ENCODE measurements around the gene CMIP. TPM values are rescaled to one million over a fixed set of nuclear protein-coding genes. Genes with fewer than 3 reads are reported as not detected.

Gene CMIP
- polyA plus RNA-seq, 1 donor from 2014 or later, result 15.1 TPM

DNA sequence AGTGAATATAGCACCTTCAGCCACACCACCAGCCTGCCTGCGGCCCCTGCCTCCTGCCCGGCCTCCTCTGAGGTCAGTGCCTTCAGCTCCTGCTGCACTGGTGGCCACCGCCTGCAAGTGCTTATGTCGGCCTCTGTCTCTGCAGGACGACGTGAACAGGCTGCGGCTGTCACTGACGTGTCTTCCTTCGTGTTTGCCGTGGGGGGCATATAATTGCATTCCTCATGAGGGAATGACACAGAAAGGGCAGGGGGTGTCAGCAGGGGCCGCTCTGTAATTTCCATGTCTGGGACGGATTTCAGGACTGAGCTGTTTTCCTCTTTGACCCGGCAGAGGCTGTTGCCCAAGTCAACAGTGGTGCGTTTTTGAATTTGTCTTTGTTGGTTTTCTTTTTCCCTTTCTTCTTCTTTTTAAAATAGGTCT is 28.5 kb downstream of the CMIP start:
- Histone ChIP-seq H2AFZ (ENCODE audit: low read depth, low read length) (no peak overlapping the region), H3K36me3 (ENCODE audit: insufficient read depth, low read length) (peaks cover 13% of the 10 kb centered on the region), H3K4me3 (ENCODE audit: low read length) (no peak overlapping the region), H3K9me3 (ENCODE audit: low read length) (no peaks in the 10 kb centered on the region), H3K27me3 (ENCODE audit: insufficient read depth, low read depth, low read length) (no peaks in the 10 kb centered on the region), H3K9ac (ENCODE audit: low read length) (no peak overlapping the region), H3K4me2 (ENCODE audit: low read length) (no peak overlapping the region), H4K20me1 (ENCODE audit: insufficient read depth) (peaks cover 42% of the 10 kb centered on the region), H3K27ac (ENCODE audit: low read length) (no peak overlapping the region), H3K9me2 (ENCODE audit: insufficient read depth, low read length) (no peaks in the 10 kb centered on the region), H3F3A (ENCODE audit: insufficient read depth, low read length, poor library complexity, severe bottlenecking) (no peaks in the 10 kb centered on the region), H3K79me2 (replicated peaks; ENCODE audit: insufficient read depth, low read length) (peaks cover 61% of the 10 kb centered on the region)
- TF ChIP-seq EP300 (conservative IDR thresholded peaks at IDR 0.05; ENCODE audit: poor library complexity, severe bottlenecking) (no peak), MXI1 (conservative IDR thresholded peaks at IDR 0.05; ENCODE audit: poor library complexity, severe bottlenecking) (no peak), EZH2 (IDR thresholded peaks at IDR 0.05; ENCODE audit: borderline replicate concordance, insufficient read depth, low read length, poor library complexity, severe bottlenecking) (no peak), CTCF (IDR thresholded peaks at IDR 0.05; ENCODE audit: poor library complexity, severe bottlenecking) (no peak), SMC3 (conservative IDR thresholded peaks at IDR 0.05; ENCODE audit: poor library complexity) (no peak), POLR2AphosphoS5 (IDR thresholded peaks at IDR 0.05) (no peak)
- TF ChIP-seq, protein P1, sequence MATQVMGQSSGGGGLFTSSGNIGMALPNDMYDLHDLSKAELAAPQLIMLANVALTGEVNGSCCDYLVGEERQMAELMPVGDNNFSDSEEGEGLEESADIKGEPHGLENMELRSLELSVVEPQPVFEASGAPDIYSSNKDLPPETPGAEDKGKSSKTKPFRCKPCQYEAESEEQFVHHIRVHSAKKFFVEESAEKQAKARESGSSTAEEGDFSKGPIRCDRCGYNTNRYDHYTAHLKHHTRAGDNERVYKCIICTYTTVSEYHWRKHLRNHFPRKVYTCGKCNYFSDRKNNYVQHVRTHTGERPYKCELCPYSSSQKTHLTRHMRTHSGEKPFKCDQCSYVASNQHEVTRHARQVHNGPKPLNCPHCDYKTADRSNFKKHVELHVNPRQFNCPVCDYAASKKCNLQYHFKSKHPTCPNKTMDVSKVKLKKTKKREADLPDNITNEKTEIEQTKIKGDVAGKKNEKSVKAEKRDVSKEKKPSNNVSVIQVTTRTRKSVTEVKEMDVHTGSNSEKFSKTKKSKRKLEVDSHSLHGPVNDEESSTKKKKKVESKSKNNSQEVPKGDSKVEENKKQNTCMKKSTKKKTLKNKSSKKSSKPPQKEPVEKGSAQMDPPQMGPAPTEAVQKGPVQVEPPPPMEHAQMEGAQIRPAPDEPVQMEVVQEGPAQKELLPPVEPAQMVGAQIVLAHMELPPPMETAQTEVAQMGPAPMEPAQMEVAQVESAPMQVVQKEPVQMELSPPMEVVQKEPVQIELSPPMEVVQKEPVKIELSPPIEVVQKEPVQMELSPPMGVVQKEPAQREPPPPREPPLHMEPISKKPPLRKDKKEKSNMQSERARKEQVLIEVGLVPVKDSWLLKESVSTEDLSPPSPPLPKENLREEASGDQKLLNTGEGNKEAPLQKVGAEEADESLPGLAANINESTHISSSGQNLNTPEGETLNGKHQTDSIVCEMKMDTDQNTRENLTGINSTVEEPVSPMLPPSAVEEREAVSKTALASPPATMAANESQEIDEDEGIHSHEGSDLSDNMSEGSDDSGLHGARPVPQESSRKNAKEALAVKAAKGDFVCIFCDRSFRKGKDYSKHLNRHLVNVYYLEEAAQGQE (IDR thresholded peaks at IDR 0.05; ENCODE audit: borderline replicate concordance), result no peak

GRCh38 chr16:81473558-81473957 is 28.9 kb downstream of the CMIP start:
- H3K9ac ChIP-seq (ENCODE audit: low read length), result no peak overlapping the region
- H3K27ac ChIP-seq (ENCODE audit: low read length), result no peak overlapping the region
- H4K20me1 ChIP-seq (ENCODE audit: insufficient read depth), result peaks cover 37% of the 10 kb centered on the region
- H3K79me2 ChIP-seq (replicated peaks; ENCODE audit: insufficient read depth, low read length), result peaks cover 57% of the 10 kb centered on the region
- TF ChIP-seq SMC3 (conservative IDR thresholded peaks at IDR 0.05; ENCODE audit: poor library complexity) (no peak), MXI1 (conservative IDR thresholded peaks at IDR 0.05; ENCODE audit: poor library complexity, severe bottlenecking) (no peak), POLR2AphosphoS5 (IDR thresholded peaks at IDR 0.05) (no peak), CTCF (IDR thresholded peaks at IDR 0.05; ENCODE audit: poor library complexity, severe bottlenecking) (no peak), RAD21 (conservative IDR thresholded peaks at IDR 0.05) (no peak), TAF1 (IDR thresholded peaks at IDR 0.05; ENCODE audit: low read depth) (no peak), EZH2 (IDR thresholded peaks at IDR 0.05; ENCODE audit: borderline replicate concordance, insufficient read depth, low read length, poor library complexity, severe bottlenecking) (no peak), EP300 (conservative IDR thresholded peaks at IDR 0.05; ENCODE audit: poor library complexity, severe bottlenecking) (no peak)
- TF ChIP-seq, protein P1 (IDR thresholded peaks at IDR 0.05; ENCODE audit: borderline replicate concordance), result no peak
- no peaks in the 10 kb centered on the region for H3F3A ChIP-seq (ENCODE audit: insufficient read depth, low read length, poor library complexity, severe bottlenecking)
- peaks cover 13% of the 10 kb centered on the region for H3K36me3 ChIP-seq (ENCODE audit: insufficient read depth, low read length)
- H3K27me3 ChIP-seq (ENCODE audit: insufficient read depth, low read depth, low read length), result no peaks in the 10 kb centered on the region
- H3K9me3 ChIP-seq (ENCODE audit: low read length), result no peaks in the 10 kb centered on the region
- no peaks in the 10 kb centered on the region for H3K9me2 ChIP-seq (ENCODE audit: insufficient read depth, low read length)
- no peak overlapping the region for H2AFZ ChIP-seq (ENCODE audit: low read depth, low read length)
- H3K4me3 ChIP-seq (ENCODE audit: low read length), result no peak overlapping the region
- H3K4me2 ChIP-seq (ENCODE audit: low read length), result no peak overlapping the region
